Measurements from ENCODE around the gene SDK1. TPM values are rescaled to one million over a fixed set of nuclear protein-coding genes. Genes with fewer than 3 reads are reported as not detected.

SDK1 gene
- total and polyA plus RNA-seq, 2 experiments from 2014 or later = 2.1 to 10.0 TPM

DNA sequence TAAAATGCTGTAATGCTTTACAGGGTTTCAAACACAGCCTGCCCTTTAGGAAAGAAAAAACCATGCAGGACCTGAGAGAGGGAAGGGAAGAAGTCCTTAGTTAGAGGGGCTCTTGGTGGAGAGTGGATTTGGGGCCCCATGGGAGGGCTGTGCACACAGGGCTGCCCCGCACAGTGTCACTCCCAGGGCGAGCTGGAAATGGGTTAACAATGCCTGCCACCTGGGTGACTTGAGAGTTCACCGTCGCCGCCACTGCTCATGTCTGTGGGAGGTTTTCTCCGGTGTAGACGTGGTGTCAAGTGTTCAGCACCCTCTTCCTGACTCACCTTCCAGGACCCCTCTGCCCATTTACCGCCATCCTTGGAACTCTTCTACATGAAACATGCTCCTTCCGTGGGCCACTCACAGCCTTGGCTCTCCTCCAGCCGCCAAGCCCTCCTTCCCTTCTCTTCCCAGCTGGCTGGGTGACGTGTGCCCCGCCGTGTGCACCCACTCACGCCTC lies 686.4 kb downstream of the SDK1 start:
- Histone ChIP-seq H3K4me1 (ENCODE audit: insufficient read depth) (peaks cover 5% of the 10 kb centered on the region; the same call in 1 of the 2 replicates), H4K20me1 (replicated peaks; ENCODE audit: insufficient read depth) (no peaks in the 10 kb centered on the region), H3K27ac (ENCODE audit: low read depth) (no peak overlapping the region), H3K36me3 (ENCODE audit: insufficient read depth) (no peaks in the 10 kb centered on the region), H3K4me2 (no peak overlapping the region), H3K27me3 (ENCODE audit: insufficient read depth) (no peaks in the 10 kb centered on the region), H3F3A (replicated peaks; ENCODE audit: low read depth) (no peaks in the 10 kb centered on the region), H2AFZ (no peak overlapping the region), H3K79me2 (replicated peaks; ENCODE audit: insufficient read depth) (no peaks in the 10 kb centered on the region), H3K9me2 (ENCODE audit: insufficient read depth) (no peaks in the 10 kb centered on the region), H3K4me3 (no peak overlapping the region)
- H3K4me3 Mint-ChIP-seq = no peak overlapping the region
- DNase-seq (ENCODE audit: low spot score) (no peak), ATAC-seq (no peak)
- H3K9me3 Mint-ChIP-seq = peaks cover 4% of the 10 kb centered on the region; the same call in 1 of the 3 replicates
- TF ChIP-seq, protein P1, sequence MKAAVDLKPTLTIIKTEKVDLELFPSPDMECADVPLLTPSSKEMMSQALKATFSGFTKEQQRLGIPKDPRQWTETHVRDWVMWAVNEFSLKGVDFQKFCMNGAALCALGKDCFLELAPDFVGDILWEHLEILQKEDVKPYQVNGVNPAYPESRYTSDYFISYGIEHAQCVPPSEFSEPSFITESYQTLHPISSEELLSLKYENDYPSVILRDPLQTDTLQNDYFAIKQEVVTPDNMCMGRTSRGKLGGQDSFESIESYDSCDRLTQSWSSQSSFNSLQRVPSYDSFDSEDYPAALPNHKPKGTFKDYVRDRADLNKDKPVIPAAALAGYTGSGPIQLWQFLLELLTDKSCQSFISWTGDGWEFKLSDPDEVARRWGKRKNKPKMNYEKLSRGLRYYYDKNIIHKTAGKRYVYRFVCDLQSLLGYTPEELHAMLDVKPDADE (IDR thresholded peaks at IDR 0.05) = no peak
- no peak for TF ChIP-seq JUNB (IDR thresholded peaks at IDR 0.05; ENCODE audit: unreplicated experiment)
- no peak for TF ChIP-seq ZNF114 (CRISPR knock-in tag; IDR thresholded peaks at IDR 0.05)
- no peak for TF ChIP-seq NANOG (IDR thresholded peaks at IDR 0.05; ENCODE audit: borderline replicate concordance)
- TF ChIP-seq, protein P2, sequence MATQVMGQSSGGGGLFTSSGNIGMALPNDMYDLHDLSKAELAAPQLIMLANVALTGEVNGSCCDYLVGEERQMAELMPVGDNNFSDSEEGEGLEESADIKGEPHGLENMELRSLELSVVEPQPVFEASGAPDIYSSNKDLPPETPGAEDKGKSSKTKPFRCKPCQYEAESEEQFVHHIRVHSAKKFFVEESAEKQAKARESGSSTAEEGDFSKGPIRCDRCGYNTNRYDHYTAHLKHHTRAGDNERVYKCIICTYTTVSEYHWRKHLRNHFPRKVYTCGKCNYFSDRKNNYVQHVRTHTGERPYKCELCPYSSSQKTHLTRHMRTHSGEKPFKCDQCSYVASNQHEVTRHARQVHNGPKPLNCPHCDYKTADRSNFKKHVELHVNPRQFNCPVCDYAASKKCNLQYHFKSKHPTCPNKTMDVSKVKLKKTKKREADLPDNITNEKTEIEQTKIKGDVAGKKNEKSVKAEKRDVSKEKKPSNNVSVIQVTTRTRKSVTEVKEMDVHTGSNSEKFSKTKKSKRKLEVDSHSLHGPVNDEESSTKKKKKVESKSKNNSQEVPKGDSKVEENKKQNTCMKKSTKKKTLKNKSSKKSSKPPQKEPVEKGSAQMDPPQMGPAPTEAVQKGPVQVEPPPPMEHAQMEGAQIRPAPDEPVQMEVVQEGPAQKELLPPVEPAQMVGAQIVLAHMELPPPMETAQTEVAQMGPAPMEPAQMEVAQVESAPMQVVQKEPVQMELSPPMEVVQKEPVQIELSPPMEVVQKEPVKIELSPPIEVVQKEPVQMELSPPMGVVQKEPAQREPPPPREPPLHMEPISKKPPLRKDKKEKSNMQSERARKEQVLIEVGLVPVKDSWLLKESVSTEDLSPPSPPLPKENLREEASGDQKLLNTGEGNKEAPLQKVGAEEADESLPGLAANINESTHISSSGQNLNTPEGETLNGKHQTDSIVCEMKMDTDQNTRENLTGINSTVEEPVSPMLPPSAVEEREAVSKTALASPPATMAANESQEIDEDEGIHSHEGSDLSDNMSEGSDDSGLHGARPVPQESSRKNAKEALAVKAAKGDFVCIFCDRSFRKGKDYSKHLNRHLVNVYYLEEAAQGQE (IDR thresholded peaks at IDR 0.05; ENCODE audit: unreplicated experiment) = no peak
- no peak for TF ChIP-seq ZNF331 (CRISPR knock-in tag; IDR thresholded peaks at IDR 0.05; ENCODE audit: low read depth)
- TF ChIP-seq CREB1 (CRISPR knock-in tag; IDR thresholded peaks at IDR 0.05; ENCODE audit: low read depth) = no peak
- TF ChIP-seq EZH2 (IDR thresholded peaks at IDR 0.05; ENCODE audit: low read depth, unreplicated experiment) = no peak
- no peak for TF ChIP-seq EZH2phosphoT487 (IDR thresholded peaks at IDR 0.05; ENCODE audit: unreplicated experiment)
- TF ChIP-seq STAT1 (IDR thresholded peaks at IDR 0.05; ENCODE audit: unreplicated experiment) = no peak
- no peak for TF ChIP-seq POLR2AphosphoS5 (IDR thresholded peaks at IDR 0.05; ENCODE audit: low read depth)
- TF ChIP-seq, protein P3, sequence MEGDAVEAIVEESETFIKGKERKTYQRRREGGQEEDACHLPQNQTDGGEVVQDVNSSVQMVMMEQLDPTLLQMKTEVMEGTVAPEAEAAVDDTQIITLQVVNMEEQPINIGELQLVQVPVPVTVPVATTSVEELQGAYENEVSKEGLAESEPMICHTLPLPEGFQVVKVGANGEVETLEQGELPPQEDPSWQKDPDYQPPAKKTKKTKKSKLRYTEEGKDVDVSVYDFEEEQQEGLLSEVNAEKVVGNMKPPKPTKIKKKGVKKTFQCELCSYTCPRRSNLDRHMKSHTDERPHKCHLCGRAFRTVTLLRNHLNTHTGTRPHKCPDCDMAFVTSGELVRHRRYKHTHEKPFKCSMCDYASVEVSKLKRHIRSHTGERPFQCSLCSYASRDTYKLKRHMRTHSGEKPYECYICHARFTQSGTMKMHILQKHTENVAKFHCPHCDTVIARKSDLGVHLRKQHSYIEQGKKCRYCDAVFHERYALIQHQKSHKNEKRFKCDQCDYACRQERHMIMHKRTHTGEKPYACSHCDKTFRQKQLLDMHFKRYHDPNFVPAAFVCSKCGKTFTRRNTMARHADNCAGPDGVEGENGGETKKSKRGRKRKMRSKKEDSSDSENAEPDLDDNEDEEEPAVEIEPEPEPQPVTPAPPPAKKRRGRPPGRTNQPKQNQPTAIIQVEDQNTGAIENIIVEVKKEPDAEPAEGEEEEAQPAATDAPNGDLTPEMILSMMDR (conservative IDR thresholded peaks at IDR 0.05; ENCODE audit: low read depth in 2 of 2) = no peak
- TF ChIP-seq, protein P4, sequence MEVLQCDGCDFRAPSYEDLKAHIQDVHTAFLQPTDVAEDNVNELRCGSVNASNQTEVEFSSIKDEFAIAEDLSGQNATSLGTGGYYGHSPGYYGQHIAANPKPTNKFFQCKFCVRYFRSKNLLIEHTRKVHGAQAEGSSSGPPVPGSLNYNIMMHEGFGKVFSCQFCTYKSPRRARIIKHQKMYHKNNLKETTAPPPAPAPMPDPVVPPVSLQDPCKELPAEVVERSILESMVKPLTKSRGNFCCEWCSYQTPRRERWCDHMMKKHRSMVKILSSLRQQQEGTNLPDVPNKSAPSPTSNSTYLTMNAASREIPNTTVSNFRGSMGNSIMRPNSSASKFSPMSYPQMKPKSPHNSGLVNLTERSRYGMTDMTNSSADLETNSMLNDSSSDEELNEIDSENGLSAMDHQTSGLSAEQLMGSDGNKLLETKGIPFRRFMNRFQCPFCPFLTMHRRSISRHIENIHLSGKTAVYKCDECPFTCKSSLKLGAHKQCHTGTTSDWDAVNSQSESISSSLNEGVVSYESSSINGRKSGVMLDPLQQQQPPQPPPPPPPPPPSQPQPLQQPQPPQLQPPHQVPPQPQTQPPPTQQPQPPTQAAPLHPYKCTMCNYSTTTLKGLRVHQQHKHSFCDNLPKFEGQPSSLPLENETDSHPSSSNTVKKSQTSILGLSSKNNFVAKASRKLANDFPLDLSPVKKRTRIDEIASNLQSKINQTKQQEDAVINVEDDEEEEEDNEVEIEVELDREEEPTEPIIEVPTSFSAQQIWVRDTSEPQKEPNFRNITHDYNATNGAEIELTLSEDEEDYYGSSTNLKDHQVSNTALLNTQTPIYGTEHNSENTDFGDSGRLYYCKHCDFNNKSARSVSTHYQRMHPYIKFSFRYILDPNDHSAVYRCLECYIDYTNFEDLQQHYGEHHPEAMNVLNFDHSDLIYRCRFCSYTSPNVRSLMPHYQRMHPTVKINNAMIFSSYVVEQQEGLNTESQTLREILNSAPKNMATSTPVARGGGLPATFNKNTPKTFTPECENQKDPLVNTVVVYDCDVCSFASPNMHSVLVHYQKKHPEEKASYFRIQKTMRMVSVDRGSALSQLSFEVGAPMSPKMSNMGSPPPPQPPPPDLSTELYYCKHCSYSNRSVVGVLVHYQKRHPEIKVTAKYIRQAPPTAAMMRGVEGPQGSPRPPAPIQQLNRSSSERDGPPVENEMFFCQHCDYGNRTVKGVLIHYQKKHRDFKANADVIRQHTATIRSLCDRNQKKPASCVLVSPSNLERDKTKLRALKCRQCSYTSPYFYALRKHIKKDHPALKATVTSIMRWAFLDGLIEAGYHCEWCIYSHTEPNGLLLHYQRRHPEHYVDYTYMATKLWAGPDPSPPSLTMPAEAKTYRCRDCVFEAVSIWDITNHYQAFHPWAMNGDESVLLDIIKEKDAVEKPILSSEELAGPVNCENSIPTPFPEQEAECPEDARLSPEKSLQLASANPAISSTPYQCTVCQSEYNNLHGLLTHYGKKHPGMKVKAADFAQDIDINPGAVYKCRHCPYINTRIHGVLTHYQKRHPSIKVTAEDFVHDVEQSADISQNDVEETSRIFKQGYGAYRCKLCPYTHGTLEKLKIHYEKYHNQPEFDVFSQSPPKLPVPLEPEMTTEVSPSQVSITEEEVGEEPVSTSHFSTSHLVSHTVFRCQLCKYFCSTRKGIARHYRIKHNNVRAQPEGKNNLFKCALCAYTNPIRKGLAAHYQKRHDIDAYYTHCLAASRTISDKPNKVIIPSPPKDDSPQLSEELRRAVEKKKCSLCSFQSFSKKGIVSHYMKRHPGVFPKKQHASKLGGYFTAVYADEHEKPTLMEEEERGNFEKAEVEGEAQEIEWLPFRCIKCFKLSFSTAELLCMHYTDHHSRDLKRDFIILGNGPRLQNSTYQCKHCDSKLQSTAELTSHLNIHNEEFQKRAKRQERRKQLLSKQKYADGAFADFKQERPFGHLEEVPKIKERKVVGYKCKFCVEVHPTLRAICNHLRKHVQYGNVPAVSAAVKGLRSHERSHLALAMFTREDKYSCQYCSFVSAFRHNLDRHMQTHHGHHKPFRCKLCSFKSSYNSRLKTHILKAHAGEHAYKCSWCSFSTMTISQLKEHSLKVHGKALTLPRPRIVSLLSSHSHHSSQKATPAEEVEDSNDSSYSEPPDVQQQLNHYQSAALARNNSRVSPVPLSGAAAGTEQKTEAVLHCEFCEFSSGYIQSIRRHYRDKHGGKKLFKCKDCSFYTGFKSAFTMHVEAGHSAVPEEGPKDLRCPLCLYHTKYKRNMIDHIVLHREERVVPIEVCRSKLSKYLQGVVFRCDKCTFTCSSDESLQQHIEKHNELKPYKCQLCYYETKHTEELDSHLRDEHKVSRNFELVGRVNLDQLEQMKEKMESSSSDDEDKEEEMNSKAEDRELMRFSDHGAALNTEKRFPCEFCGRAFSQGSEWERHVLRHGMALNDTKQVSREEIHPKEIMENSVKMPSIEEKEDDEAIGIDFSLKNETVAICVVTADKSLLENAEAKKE (CRISPR knock-in tag; IDR thresholded peaks at IDR 0.05) = no peak
- peaks cover 5% of the 10 kb centered on the region; the same call in 2 of the 3 replicates for H3K36me3 Mint-ChIP-seq (ENCODE audit: low read depth)
- peak overlapping the region; percentile 23; the same call in 1 of the 2 replicates for H3K27ac Mint-ChIP-seq
- peaks cover 4% of the 10 kb centered on the region for H3K27me3 Mint-ChIP-seq (ENCODE audit: insufficient read depth, low read depth, poor library complexity)
- peaks cover 4% of the 10 kb centered on the region for H3K4me1 Mint-ChIP-seq

Data from GM23338 (cell line).